ENCODE results near the gene RXFP1.

RXFP1 gene

DNA sequence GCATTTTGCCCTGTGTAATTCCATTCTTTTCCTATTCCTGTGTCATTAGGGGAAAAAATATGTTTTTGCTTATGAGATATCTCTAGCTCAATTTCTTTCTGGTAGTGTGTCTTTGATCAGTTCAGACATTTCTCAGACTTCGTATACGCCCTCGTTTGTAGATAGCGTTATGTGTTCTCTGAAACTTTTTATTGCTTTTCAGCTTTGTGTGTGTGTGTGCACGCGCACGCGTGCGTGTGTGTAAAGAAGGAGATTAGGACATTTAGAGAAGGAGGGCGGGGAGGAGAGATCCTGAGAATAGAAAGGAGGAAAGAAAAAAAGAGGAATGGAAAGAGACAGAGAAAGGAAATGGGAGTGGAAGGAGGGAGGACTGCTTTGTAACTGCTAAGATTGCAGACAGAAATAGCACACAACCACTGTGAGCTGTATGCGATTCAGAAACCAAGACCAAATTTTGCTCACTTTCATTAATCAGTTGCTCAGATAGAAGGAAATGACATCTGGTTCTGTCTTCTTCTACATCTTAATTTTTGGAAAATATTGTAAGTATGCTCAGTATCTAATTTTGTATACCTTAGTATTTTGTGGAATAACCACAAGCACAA lies at the start of gene RXFP1:
Gene RXFP1 (plus strand): TSS at position 399 of the 605 bp plus-strand sequence. CDS start 95 bp downstream, at position 494.
- no peak for DNase-seq

DNA sequence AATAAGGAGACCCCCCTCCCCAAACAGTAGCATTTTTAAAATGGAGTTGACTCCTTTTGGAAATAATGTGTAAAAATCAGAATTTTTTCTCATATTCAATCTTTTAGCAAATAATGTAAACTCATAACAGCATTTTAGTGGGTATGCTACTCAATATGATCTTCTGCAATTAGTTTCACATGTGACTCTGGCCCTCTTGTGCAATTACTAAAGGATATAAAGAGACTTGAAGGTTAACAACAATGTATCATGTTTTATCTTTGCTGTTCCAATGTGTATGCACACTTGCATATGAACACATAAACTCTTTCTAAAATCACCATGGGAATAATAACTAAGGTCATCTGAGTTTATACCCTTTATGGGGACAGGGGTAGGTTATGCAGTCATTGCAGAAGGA lies 39.9 kb upstream of the RXFP1 start:
- DNase-seq = no peak

DNA sequence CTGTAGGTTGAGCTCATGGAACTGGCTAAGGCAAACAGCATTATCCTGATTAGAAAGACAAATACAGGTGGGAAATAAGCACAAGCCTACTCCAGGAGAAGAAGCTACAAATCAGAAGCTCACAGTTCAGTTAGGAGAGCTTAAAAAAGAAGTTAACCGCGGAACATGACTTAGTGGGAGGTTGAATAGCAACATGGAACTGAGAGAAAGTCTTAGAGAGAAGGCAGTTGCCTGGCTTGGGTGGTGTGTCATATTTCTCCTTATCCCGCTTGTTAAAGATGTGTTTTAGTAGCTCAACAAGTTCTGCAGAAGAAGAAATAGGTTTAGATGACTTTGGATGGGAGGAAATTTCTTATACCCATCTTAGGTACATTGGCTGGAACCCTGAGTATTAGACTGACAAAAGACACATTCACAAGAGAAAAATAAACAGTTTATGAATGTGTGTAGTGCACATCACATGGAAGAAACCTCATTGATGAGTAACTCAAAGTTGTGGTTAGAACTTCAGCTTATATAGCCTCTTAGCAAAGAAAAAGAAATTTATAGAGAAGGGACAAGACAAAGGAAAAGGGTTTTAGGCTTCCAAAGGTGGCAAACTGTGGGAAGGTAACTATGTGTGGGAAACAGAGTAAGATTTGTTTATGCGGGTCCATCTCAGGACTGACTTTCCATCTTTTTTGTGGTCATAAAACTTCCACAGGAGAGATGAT lies 37.4 kb upstream of the RXFP1 start:
- no peak for DNase-seq

- no peak for DNase-seq
Measured at GRCh38 chr4:158490629-158491028, 31.1 kb upstream of the RXFP1 start.

DNA sequence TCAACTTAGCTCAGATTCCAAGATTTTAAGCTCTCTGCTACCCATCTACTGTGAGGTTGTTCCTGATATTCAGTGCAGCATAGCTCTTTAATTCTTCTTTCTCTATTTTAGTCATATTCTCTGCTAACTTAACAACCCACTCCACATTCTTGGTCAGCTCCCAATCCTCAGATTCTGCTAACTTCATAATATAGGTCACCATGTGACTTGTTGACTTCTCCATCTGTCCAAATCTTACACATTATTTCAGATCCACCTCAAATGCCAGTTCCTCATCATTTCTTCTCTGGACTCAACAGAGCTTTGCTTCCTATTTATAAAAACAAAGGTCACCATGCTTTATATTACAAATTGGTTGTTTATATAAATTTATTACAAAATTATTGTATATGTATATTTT lies 29.3 kb upstream of the RXFP1 start:
- DNase-seq = no peak

DNA sequence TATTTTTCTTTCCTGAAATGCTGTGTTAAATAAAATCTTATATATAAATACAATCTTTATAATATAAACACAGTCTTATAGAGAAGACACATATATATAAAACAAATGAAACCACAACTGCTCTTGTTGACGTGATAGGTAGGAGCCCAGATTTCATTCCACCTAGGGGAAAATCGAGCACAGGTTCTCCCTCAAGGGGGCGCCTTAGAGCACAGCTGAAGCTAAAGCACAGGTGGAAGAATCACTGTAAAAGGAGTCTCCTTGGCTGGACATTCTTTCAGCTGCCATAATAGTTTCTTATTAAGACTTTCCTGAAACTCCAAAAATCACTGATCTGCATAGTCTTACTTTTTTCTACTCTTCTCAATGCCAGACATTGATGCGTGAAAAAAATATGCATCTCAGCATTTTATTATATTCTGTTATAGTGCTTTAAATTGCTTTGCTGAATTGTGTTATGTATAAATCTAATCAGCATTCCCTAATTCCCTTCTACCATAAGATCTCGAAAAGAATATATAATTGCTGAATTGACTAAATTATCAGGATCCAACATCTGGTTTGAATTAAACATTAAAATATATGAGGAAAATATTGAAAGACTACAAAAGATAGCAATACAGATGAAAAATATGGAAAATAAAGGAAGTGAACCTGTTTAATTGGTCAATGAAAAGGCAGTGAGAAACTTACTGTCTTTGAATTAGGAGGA lies 25.5 kb upstream of the RXFP1 start:
- DNase-seq = no peak

- no peak for DNase-seq
Measured at GRCh38 chr4:158500054-158500453, 21.6 kb upstream of the RXFP1 start.

DNA sequence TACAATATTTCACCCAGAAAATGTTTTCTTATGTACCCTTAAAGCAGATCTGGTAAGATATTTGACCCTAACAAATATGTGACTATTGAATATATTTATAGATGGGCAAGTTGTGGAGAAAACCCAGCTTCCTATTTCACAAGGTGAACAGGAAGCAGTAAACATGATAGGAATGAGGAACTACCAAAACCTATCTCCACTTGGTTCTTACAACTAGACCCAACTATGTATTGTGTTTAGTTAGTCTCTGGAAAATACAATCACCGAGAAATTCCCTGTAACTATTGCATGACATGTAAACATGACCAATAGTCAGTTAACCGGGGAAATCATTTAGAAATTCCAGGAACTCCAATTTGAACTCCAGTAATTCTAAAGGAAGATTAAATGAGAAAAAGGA lies 8.4 kb upstream of the RXFP1 start:
- DNase-seq = peak; percentile 13

GRCh38 chr4:158519226-158519625 lies 2.5 kb upstream of the RXFP1 start:
- no peak for DNase-seq

- DNase-seq = no peak
Measured at GRCh38 chr4:158523990-158524535, 2.4 kb downstream of the RXFP1 start.

- no peak for DNase-seq
Measured at GRCh38 chr4:158527516-158527915, 5.8 kb downstream of the RXFP1 start.

GRCh38 chr4:158529505-158529904 lies 7.8 kb downstream of the RXFP1 start:
- DNase-seq = no peak

DNA sequence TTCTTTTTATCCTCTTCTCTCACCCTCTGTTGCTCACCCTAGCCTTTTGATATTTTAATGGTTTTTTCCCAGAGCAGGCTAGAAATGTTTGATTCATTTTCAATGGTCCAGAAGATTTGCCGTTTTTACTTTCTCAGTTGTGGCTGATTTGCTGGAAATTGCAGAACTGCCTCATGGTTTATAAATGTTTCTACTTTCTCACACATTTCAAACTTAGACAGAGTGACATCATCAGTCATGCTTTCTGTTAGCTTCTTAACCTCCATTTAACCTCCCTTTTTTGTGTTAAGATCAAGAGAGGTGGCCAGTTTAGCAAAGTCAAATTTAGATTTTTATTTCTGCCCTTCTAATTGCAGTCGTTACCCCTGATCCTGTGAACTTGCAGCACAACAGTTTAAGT lies 8.7 kb downstream of the RXFP1 start:
- no peak for DNase-seq

DNA sequence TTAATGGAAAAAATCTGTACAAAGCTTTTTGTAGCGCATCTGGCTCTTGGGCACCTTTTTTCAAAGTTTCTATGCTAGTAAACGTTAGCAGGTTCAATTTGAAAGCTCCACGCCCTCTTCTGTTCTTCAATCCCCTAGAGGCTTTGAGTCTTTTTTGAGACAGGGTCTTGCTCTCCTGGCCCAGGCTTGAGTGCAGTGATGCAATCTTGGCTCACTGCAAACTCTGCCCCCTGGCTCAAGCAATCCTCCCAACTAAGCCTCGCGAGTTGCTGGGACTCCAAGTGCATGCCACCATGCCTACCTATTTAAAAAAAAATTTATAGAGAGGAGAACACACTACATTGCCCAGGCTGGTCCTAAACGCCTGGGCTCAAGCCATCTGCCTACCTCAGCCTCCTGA lies 9.2 kb downstream of the RXFP1 start:
- no peak for DNase-seq

DNA sequence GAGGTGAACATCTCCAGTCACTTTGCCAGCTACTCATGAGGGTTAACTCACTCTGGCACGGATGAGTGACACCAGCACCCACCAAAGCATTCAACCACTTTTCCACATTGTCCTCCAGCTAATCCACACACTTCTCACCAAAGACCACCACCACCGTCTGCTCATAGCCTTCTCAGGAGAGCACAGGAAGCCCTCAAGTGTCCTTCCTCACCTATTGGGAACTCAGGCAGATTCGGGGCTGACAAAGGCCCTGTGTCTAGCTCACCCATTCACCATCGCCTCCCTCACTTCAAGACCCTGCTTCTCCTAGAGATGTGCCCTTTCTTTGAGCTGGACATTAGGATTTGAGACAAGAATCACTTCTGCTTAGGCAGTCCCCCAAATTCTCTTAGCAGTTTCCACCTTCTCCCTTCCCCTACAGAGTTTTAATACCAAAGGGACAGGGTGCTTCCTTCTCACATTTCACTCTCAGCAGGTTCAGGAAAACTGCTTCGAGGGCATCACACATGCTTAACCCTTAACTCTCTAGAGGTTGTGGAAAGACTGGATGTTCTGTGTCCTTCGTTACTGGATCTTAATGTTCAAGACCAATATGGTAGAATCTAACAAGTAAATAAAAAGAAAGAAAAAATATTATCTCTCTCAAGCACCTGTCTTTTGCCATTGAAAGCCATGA lies 11.0 kb downstream of the RXFP1 start:
- DNase-seq = no peak

- DNase-seq = no peak
Measured at GRCh38 chr4:158534727-158535126, 13.0 kb downstream of the RXFP1 start.

DNA sequence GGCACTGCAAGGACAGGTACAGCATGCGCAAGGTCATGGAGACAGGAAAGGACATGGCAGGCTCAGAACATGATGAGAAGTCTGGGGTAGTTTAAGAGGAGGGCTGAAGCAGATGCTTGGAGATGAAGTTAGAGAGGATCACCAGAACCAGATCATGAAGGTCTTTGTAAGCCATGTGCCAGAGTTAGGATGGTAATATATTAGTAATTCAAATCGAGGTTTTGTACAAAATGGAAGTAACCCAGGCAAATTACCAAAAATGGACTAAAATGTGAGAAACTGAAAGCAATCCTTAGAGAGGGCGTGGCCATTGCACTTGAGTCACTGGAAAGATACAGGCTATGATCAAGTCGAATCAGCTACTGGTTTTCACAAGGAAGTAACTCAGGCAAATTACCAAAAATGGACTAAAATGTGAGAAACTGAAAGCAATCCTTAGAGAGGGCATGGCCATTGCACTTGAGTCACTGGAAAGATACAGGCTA lies 13.5 kb downstream of the RXFP1 start:
- peak; percentile 38 for DNase-seq

- DNase-seq = no peak
Measured at GRCh38 chr4:158536833-158537232, 15.2 kb downstream of the RXFP1 start.

- DNase-seq = no peak
Measured at GRCh38 chr4:158538176-158538575, 16.5 kb downstream of the RXFP1 start.

DNA sequence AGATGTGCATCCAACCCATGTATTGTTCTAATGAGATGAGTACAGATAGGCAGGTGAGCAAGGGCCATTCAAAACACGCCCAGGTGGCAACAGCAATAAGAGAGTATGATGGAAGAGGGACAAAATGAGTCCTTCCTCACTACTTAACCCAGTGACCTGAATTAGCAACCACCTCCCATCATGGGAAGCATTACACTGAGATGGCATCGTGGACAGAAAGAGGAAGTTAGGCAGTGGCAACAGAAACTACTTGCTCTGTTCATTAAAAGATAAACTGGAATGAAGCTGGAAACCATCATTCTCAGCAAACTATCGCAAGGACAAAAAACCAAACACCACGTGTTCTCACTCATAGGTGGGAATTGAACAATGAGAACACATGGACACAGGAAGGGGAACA lies 17.2 kb downstream of the RXFP1 start:
- DNase-seq = no peak

DNA sequence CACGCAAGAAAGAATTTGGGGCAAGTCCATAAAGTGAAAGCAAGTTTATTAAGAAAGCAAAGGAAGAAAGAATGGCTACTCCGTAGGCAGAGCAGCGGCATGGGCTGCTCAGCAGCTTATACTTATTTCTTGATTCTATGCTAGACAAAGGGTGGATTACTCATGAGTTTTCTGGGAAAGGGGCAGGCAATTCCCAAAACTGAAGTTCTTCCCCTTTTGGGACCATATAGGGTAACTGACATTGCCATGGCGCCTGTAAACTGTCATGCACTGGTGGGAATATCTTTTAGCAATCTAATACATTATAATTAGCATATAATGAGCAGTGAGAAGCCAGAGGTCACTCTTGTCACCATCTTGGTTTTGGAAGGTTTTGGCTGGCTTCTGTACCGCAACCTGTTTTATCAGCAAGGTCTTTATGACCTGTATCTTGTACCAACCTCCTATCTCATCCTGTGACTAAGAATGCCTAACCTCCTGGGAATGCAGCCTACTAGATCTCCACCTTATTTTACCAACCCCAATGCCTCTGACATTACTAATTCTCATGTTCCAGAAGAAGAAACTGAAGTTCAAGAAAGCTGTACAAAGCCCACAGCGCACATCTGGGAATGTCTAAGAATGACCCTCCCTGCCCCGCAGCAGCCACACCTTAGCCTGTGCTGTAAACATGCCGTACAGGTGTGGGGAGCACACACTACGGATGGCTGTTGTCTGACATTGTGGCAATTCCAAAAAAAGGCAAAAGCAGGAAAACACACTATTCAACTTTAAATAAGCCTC lies 18.6 kb downstream of the RXFP1 start:
- no peak for DNase-seq

GRCh38 chr4:158541506-158541905 lies 19.8 kb downstream of the RXFP1 start:
- DNase-seq = no peak
